GM20431 (cell line): ENCODE data around the gene SORCS3.

Experiments
- in situ Hi-C: fragments of 300-500 bp; cut with MseI, MboI; formaldehyde crosslinking; loops from one replicate; pipeline ENCODE4 v1.15.0; 2020; ENCODE audit warnings: low sequenced_read_pairs; ENCODE audit not compliant: unreplicated experiment

The SORCS3 gene

GRCh38 chr10:105056413-105056812, 415.3 kb downstream of the SORCS3 start:
- in situ Hi-C loops, result no loop called here

GRCh38 chr10:105062951-105063350, 421.9 kb downstream of the SORCS3 start:
- in situ Hi-C loops, result no loop called here

DNA sequence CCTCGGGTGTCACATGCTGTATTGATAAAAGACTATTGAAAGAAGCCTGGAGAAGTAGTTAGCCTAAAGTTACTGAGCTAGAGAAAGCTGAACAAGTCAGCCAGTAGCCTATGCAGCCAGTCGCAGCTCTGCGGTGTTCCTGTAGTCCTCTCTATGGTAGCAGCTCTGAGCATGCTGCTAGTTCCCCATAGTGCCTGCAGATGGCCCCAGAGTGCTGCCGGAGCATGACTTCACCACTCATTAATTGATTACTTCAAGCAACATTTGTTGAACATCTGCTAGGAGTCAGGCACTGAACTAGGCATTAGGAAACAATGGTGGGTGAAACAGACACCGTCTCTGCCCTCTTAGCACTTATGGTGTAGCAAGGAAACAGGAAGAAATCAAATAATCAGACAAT, 422.7 kb downstream of the SORCS3 start:
- in situ Hi-C loops, result no loop called here

- in situ Hi-C loops, result no loop called here
Measured at GRCh38 chr10:105068497-105068896, 427.4 kb downstream of the SORCS3 start.

DNA sequence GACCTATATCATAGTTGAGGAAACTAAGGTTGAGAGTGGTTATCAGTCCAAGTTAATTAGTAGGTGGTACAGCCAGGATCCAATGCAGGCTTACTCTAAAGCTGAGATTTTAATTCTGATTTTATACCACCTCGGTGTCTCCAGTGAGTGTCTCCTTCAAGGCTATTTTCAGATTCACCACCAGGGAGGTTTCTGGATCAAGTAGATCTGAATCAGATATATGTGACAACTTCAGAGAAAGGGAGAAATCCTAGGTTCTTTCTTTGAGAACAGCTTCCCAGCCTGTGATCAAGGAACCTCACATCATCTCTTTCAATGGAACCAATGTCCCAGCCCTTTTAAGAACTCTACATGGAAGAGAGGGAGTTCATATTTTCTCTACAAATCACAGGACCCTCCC, 429.2 kb downstream of the SORCS3 start:
- in situ Hi-C loops, result no loop called here

DNA sequence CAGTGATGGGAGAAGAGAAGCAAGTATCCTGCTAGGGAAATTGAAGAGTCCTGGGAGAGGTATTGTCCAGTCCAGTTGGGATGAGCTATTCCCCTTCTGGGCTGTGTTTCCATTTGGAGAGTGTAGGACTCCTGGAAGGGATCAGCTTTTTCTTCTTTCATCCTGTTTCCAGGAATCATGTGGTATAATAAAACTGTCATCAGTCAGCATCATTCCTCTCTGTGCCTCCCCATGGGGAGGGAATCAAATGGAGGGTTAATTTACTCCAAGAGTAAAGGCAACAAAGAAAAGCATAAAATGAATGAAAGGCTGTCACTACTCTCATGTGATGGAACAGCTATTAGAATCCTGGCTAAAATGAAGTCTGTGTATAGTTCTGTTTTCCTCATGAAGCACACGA, 429.9 kb downstream of the SORCS3 start:
- in situ Hi-C loops, result no loop called here

DNA sequence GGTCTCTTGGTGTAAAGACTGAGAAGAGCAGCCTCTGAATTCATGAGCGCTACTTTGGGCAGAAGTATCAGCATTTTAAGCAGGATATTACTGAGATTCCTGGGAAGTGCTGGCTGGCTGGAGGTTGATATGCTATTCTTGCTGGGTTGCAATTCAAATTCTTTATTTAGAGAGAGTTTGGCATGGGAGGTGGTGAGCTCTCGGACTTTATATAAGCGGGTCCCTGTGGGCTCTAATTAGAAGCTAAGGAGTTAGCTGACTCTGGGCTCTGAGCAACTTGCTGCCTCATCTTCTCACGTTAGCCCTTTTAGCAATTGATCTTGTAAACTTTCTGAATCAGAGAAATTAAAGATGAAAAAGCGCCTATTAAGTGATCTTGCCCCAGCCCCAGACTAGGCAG, 430.9 kb downstream of the SORCS3 start:
- in situ Hi-C loops, result no loop called here

GRCh38 chr10:105073999-105074398, 432.9 kb downstream of the SORCS3 start:
- in situ Hi-C loops, result no loop called here

DNA sequence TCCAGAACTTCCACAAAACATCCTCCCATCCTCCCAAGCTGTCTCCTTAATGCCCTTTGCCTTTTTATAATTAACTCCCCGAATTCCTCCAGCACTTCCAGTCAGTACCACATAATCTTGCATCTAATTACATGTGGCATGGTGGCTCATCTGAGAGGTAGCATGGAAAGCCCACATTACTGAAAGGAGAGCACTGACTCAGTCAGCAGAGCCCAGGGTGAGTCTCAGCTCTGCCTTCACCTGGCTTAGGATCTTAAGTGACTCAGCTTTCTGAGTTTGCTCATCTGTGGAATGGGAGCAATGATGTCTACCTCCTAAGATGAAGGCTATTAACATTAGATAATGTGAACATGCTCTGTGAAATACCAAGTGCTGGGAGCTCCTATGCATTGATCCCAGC, 433.9 kb downstream of the SORCS3 start:
- in situ Hi-C loops, result no loop called here

DNA sequence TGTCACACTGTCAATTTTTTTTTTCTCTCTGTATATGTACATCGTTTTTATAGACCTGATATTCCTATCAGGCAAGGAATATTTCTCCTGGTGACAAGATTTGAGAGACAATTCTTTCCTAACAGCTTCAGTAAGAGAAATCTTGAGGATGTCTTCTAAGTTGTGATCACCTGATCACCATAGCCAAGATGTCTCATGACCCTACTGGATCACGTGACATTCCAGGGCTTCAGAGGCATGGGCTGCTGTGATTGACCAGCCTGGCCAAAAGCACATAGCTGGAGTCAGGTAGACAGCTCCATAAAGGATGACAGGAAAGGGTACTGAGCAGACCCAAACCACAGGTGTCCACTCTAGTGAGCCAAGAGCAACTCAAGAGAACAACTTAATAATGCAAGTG, 444.9 kb downstream of the SORCS3 start:
- in situ Hi-C loops, result no loop called here

DNA sequence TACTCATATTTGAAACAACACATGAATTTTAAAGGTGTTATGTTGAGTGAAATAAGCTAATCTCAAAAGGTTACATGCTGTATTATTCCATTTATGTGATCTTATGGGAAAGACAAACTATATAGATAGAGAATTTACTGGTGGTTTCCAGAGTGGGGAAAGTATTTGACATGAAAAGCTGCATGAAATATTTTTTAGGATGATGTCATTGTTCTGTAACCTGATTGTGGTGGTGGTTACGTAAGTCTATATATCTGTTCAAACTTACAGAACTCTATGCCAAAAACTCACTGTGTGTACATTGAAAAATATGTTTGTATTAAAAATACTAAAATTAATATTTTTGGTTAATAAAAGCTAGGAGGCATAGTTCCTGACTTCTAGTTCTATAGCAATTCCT, 453.0 kb downstream of the SORCS3 start:
- in situ Hi-C loops, result no loop called here

GRCh38 chr10:105096316-105096715, 455.2 kb downstream of the SORCS3 start:
- in situ Hi-C loops, result no loop called here

- in situ Hi-C loops, result no loop called here
Measured at GRCh38 chr10:105102977-105103376, 461.9 kb downstream of the SORCS3 start.

DNA sequence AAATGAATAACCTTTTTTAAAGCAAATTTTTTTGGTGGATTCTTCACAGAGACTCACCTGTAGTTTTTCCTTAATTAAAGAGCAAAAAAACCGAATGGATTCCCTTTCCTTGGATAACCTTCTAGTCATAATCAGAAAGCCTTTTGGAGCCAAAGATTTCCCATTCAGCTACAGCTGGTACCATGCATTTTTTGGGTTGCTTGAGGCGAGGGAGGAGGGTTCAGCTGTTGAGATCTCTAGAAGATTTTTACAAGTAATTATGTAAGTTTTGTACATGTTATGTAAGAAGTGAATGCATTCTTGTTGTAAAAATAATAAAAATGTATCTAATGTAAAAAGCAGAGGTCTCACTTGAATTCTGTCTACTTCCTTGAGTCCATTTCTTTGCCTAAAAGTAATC, 463.2 kb downstream of the SORCS3 start:
- in situ Hi-C loops, result no loop called here

- in situ Hi-C loops, result no loop called here
Measured at GRCh38 chr10:105109164-105109563, 468.1 kb downstream of the SORCS3 start.

DNA sequence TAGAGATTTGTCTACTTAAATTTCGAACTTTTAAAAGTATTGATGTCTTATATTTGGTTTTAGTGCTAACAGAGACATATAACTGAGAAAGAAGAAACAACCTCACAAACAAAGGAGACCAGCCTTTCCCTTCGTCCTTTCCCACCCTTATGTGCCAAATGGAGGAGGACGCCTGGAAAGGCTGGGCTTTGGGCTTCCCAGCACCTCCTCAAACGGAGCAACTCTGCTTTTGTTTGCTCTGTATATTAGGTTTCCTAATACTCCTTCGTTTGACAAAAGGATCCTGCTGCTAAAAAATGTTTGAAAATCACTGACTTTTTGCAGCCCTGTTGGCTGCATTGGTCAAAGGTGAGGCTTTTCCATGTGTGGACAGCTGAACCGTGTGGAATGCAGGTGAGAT, 471.8 kb downstream of the SORCS3 start:
- in situ Hi-C loops, result no loop called here

DNA sequence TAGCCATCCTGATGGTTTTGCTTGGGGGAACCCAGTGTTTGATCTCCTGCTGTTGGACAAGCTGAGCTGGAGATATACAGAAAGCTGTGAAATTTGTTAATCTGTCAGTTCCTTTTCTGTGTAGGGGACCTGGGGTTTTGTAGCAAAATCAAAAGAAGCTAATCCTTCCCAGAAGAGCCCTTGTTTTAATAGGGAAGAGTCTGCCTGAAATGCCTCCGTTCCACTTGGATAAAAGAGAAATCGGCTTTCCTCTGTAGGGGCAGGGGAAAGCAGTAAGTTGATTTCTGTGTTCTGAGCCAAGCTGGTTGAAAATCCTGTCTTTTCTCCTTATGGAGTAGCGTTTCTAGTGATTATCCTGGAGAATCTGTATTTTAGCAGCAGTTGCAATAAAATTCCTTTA, 472.6 kb downstream of the SORCS3 start:
- in situ Hi-C loops, result no loop called here

DNA sequence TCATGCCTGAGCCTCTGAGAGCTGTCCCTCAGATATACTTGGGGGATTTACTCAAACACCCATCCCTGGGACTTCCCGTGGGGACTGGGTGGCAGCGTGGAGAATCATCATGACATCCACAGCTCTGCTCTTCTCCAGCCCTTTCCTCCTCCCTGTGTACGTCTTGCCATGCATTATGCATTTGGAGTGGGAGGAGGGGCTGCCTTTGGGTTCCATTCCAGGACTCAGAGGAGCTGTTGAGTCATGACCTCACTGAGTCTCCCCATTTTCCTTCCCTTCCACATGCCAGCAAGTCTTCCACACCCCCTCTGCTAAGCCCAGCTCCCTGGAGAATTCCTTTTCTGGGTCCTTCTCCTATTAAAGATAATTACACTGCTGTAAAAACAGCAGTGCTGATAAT, 480.7 kb downstream of the SORCS3 start:
- in situ Hi-C loops, result no loop called here

- in situ Hi-C loops, result no loop called here
Measured at GRCh38 chr10:105128111-105128510, 487.0 kb downstream of the SORCS3 start.

DNA sequence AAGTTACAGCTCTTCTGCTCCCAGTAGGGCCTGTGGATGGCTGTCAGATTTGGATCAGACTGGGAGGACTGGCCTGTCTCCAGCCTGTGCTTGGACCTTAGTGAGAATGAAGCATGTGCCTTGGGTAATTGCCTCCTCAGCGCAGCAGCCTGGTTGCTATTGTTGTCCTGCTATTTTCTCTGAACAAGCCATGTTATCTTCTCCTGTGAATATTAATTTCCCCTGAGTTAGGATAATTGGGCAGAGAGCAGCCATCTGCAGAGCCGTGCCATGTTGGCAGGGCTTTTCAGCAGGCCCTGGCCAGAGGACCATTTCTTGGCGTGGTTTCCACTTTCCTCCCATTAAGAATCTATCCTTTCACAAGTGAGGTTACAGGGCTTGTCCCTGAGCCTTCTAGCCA, 497.3 kb downstream of the SORCS3 start:
- in situ Hi-C loops, result no loop called here

DNA sequence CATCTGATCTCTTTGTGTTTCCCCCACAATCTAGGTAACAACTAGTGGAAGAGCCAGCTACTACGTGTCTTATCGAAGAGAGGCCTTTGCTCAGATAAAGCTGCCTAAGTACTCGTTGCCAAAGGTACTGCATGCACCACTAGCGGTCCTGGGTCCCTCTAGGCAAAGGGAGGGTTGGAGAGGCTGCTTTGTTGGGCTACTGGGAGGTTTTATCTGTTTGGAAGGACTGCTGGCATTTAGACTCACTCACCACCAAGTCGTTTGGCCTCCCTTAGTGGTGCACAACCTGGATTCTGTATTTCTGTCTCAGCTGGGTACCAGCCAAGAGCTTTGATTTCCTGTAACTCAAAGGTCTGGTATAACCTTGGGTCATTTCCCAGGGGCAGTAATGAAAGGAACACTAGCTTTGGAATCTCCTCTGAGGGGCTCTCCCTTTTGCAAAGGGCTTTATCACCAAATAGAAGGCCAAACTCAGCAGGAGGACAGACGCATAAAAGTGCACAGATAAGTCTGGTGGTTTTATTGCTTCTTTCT, 498.3 kb downstream of the SORCS3 start:
- in situ Hi-C loops, result no loop called here

- in situ Hi-C loops, result no loop called here
Measured at GRCh38 chr10:105140600-105140999, 499.5 kb downstream of the SORCS3 start.

- in situ Hi-C loops, result no loop called here
Measured at GRCh38 chr10:105145711-105146110, 504.6 kb downstream of the SORCS3 start.
